Vagina (tissue), 2 donors: Measurements from ENCODE around the gene AP3M1.
"Not testable (repeated sequence)": the region's sequence is repeated elsewhere in the genome, so short reads cannot be mapped to it uniquely, and the experiment has no call there.

ENCODE experiments used
- POLR2AphosphoS5 ChIP-seq, 2 donors: sonication (generic); formaldehyde crosslinking; IDR thresholded peaks; one replicate each; pipeline ENCODE4 v1.9.0; 2017; ENCODE audit warnings: antibody characterized with exemption in 2 of 2, mild to moderate bottlenecking in 2 of 2, low read depth in 1 of 2; ENCODE audit not compliant: insufficient read depth in 1 of 2
- TF ChIP-seq, protein P1 (sequence below), 3 experiments: fragments of 450-650 bp in 2 of 3; fragments of 200-600 bp in 1 of 3; sonication (generic) in 1 of 3; IDR thresholded peaks; one replicate each; pipeline ENCODE4 v1.5.1; 2017 to 2019; ENCODE audit warnings: antibody characterized with exemption in 3 of 3, mild to moderate bottlenecking in 2 of 3, moderate library complexity in 2 of 3

DNA sequence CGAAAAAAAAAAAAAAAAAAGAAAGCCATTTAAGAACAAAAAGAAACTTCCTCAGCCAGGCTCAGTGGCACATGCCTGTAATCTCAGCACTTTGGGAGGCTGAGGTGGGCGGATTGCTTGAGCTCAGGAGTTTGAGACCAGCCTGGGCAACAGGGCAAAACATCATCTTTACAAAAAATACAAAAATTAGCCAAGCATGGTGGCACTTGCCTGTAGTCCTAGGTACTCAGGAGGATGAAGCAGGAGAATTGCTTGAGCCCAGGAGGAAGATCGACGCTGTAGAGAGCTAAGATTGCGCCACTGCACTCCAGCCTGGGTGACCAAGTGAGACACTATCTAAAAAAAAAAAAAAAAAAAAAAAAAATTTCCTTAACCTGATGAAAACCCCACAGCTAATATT lies 12.0 kb downstream of the AP3M1 start:
- TF ChIP-seq, protein P1, sequence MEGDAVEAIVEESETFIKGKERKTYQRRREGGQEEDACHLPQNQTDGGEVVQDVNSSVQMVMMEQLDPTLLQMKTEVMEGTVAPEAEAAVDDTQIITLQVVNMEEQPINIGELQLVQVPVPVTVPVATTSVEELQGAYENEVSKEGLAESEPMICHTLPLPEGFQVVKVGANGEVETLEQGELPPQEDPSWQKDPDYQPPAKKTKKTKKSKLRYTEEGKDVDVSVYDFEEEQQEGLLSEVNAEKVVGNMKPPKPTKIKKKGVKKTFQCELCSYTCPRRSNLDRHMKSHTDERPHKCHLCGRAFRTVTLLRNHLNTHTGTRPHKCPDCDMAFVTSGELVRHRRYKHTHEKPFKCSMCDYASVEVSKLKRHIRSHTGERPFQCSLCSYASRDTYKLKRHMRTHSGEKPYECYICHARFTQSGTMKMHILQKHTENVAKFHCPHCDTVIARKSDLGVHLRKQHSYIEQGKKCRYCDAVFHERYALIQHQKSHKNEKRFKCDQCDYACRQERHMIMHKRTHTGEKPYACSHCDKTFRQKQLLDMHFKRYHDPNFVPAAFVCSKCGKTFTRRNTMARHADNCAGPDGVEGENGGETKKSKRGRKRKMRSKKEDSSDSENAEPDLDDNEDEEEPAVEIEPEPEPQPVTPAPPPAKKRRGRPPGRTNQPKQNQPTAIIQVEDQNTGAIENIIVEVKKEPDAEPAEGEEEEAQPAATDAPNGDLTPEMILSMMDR (IDR thresholded peaks at IDR 0.05): not testable (repeated sequence)
- TF ChIP-seq POLR2AphosphoS5 (IDR thresholded peaks at IDR 0.05; ENCODE audit: insufficient read depth in 1 of 2, low read depth in 1 of 2): not testable (repeated sequence)
